K562 (cell line): ENCODE results near the gene VWC2. TPM values are rescaled to one million over a fixed set of nuclear protein-coding genes. Genes with fewer than 3 reads are reported as not detected.

Experiments
- ATAC-seq: fragments of 200-7000 bp; cut with Tn5 transposase; 3 replicates; pipeline ENCODE4 v1.9.1; 2020; ENCODE audit warnings: moderate library complexity
- BruUV-seq: library from RNA; stranded (reverse); fragments of 400-500 nt; replicated peaks from 2 replicates; lab custom pipeline; 2021; lab: Mats Ljungman, UMichigan
- CTCF ChIA-PET: fragments of 300-600 bp; formaldehyde crosslinking; extraction: SDS; loops from one replicate; lab custom pipeline; 2021; ENCODE audit warnings: low intra/inter-chr PET ratio; lab: Yijun Ruan, JAX
- POLR2A ChIA-PET: fragments of 300-600, 350-650 bp; sonication (Branson Sonifier 250); formaldehyde crosslinking; extraction: SDS; loops from one replicate; lab custom pipeline; 2021; ENCODE audit warnings: antibody characterized with exemption, inconsistent platforms; lab: Yijun Ruan, JAX
- DNase-seq, 4 experiments: peaks; one replicate each; pipeline versions ENCODE4 v3.0.0 to v3.0.0-alpha.2; 2011 to 2018; ENCODE audit warnings: low spot score in 3 of 4, mixed read lengths in 3 of 4; ENCODE audit errors: extremely low read depth in 1 of 4
- FAIRE-seq: peaks from 2 replicates; lab custom pipeline; 2011; peaks lifted over from hg19 to GRCh38; lab: Jason Lieb, UNC
- H2AFZ ChIP-seq: 2 replicates; pipeline ENCODE4 v1.6.0; 2011; ENCODE audit warnings: low read depth, low read length, control low read depth, inconsistent platforms
- H3K27ac ChIP-seq: fragments of 200-600 bp; 3 replicates; pipeline ENCODE4 v1.8.0; 2011; ENCODE audit warnings: low read depth, mild to moderate bottlenecking, control low read depth, inconsistent platforms, low read length, moderate library complexity, mixed read lengths; ENCODE audit errors: extremely low read depth
- H3K27me3 ChIP-seq, 2 experiments: fragments of 300-600 bp in 1 of 2; 2 replicates in 1 of 2; 3 replicates in 1 of 2; pipeline versions ENCODE4 v1.6.0 to v1.8.0; 2011; ENCODE audit warnings: inconsistent platforms in 2 of 2, low read length in 2 of 2, mild to moderate bottlenecking in 1 of 2, mixed read lengths in 1 of 2, moderate library complexity in 1 of 2; ENCODE audit not compliant: control insufficient read depth in 2 of 2, insufficient read depth in 2 of 2
- H3K36me3 ChIP-seq: fragments of 300-600 bp; 3 replicates; pipeline ENCODE4 v1.8.0; 2011; ENCODE audit warnings: mild to moderate bottlenecking, low read length, inconsistent platforms; ENCODE audit not compliant: control insufficient read depth, insufficient read depth
- H3K4me1 ChIP-seq, 2 experiments: fragments of 200-600 bp in 1 of 2; replicated peaks in 1 of 2; 2 replicates in 1 of 2; 3 replicates in 1 of 2; pipeline versions ENCODE4 v1.5.1 to v1.8.0; 2011; ENCODE audit warnings: inconsistent platforms in 2 of 2, low read length in 2 of 2, mild to moderate bottlenecking in 1 of 2, mixed read lengths in 1 of 2, moderate library complexity in 1 of 2; ENCODE audit not compliant: control insufficient read depth in 2 of 2, insufficient read depth in 2 of 2
- H3K4me2 ChIP-seq: 2 replicates; pipeline ENCODE4 v1.6.1; 2011; ENCODE audit warnings: low read length, control low read depth, inconsistent platforms, mixed read lengths; ENCODE audit not compliant: insufficient read depth
- H3K4me3 ChIP-seq: fragments of 200-600 bp; sonication (generic), shearing (Covaris generic); 2 replicates; pipeline ENCODE4 v1.5.1; 2016; ENCODE audit warnings: control low read depth, inconsistent platforms
- H3K79me2 ChIP-seq: fragments of 200-600 bp; 3 replicates; pipeline ENCODE4 v1.8.0; 2011; ENCODE audit warnings: low read length, inconsistent platforms; ENCODE audit not compliant: control insufficient read depth, insufficient read depth
- H3K9ac ChIP-seq, 2 experiments: 2 replicates each; pipeline versions ENCODE4 v1.6.0 to v1.6.1; 2011; ENCODE audit warnings: low read depth in 2 of 2, low read length in 2 of 2, control low read depth in 1 of 2, inconsistent platforms in 1 of 2, mild to moderate bottlenecking in 1 of 2, mixed read lengths in 1 of 2; ENCODE audit not compliant: insufficient read depth in 1 of 2
- H3K9me1 ChIP-seq: one replicate; pipeline ENCODE4 v1.6.0; 2011; ENCODE audit warnings: inconsistent platforms, mild to moderate bottlenecking, low read length, moderate library complexity; ENCODE audit not compliant: control insufficient read depth, insufficient read depth
- H3K9me3 ChIP-seq: replicated peaks from 2 replicates; pipeline ENCODE4 v1.5.1; 2011; ENCODE audit warnings: low read depth, low read length, inconsistent platforms; ENCODE audit not compliant: control insufficient read depth, insufficient read depth
- H4K20me1 ChIP-seq: replicated peaks from 2 replicates; pipeline ENCODE4 v1.6.1; 2011; ENCODE audit warnings: low read length, inconsistent platforms, mixed read lengths; ENCODE audit not compliant: control insufficient read depth, insufficient read depth
- BRD4 ChIP-seq: fragments of 200-600 bp; sonication (generic); IDR thresholded peaks from 2 replicates; pipeline ENCODE4 v1.6.1; 2017; ENCODE audit warnings: inconsistent platforms
- CBFA2T3 ChIP-seq: fragments of 450-650 bp; IDR thresholded peaks from 2 replicates; pipeline ENCODE4 v1.6.1; 2017
- CHD1 ChIP-seq: fragments of 200-600 bp; sonication (generic); IDR thresholded peaks from one replicate; pipeline ENCODE4 v1.6.1; 2012; ENCODE audit warnings: mild to moderate bottlenecking, moderate library complexity, low read length, inconsistent platforms
- DIDO1 ChIP-seq: fragments of 450-650 bp; IDR thresholded peaks from 2 replicates; pipeline ENCODE4 v1.6.1; 2016; ENCODE audit warnings: low read depth, missing biosample characterization, missing genetic modification characterization
- ETS1 ChIP-seq: conservative IDR thresholded peaks from 2 replicates; pipeline ENCODE4 v1.6.1; 2011; ENCODE audit warnings: low read depth, mild to moderate bottlenecking, low read length; ENCODE audit not compliant: control insufficient read depth
- HMG20B ChIP-seq: fragments of 250-450 bp; sonication (Bioruptor Pico); IDR thresholded peaks from 2 replicates; pipeline ENCODE4 v1.5.0; 2021; ENCODE audit warnings: mild to moderate bottlenecking
- HNRNPUL1 ChIP-seq: fragments of 200-400 bp; formaldehyde crosslinking; IDR thresholded peaks from 2 replicates; pipeline ENCODE4 v1.6.1; 2017; ENCODE audit warnings: low read length
- NFATC3 ChIP-seq: fragments of 450-650 bp; IDR thresholded peaks from 2 replicates; pipeline ENCODE4 v1.6.1; 2017; ENCODE audit warnings: mild to moderate bottlenecking
- RAD21 ChIP-seq, 2 experiments: fragments of 250-450 bp in 1 of 2; fragments of 450-650 bp in 1 of 2; sonication (Bioruptor Pico) in 1 of 2; formaldehyde crosslinking in 1 of 2; IDR thresholded peaks in 1 of 2; conservative IDR thresholded peaks in 1 of 2; 2 replicates each; pipeline versions ENCODE4 v1.4.0 to v1.8.0; 2020 to 2022; ENCODE audit warnings: mild to moderate bottlenecking in 2 of 2, moderate library complexity in 1 of 2
- STAT5A ChIP-seq: IDR thresholded peaks from 2 replicates; pipeline ENCODE4 v1.6.1; 2012; ENCODE audit warnings: low read length, inconsistent platforms, borderline replicate concordance
- TARDBP ChIP-seq: fragments of 450-650 bp; IDR thresholded peaks from 2 replicates; pipeline ENCODE4 v1.6.1; 2016
- TOE1 ChIP-seq, 2 experiments: fragments of 450-650 bp in 1 of 2; sonication (generic) in 1 of 2; formaldehyde crosslinking in 1 of 2; IDR thresholded peaks; 2 replicates each; pipeline versions ENCODE4 v1.7.1 to v1.8.0; 2016 to 2022; ENCODE audit warnings: borderline replicate concordance in 2 of 2, mild to moderate bottlenecking in 2 of 2, antibody characterized with exemption in 1 of 2, inconsistent platforms in 1 of 2, low read depth in 1 of 2, missing genetic modification reagents in 1 of 2, moderate library complexity in 1 of 2
- U2AF1 ChIP-seq: fragments of 200-400 bp; formaldehyde crosslinking; optimal IDR thresholded peaks from 2 replicates; pipeline ENCODE3; 2017; ENCODE audit warnings: mild to moderate bottlenecking, low read depth, low read length, moderate library complexity
- ZBTB12 ChIP-seq: fragments of 250-450 bp; sonication (Bioruptor Pico); IDR thresholded peaks from 2 replicates; pipeline ENCODE4 v1.4.0; 2020
- ZNF143 ChIP-seq: sonication (generic); formaldehyde crosslinking; IDR thresholded peaks from 2 replicates; pipeline ENCODE4 v1.9.0; 2022; ENCODE audit warnings: mild to moderate bottlenecking, missing genetic modification reagents
- ZNF41 ChIP-seq: fragments of 250-450 bp; sonication (Bioruptor Pico); conservative IDR thresholded peaks from 2 replicates; pipeline ENCODE4 v1.4.0; 2020; ENCODE audit warnings: mild to moderate bottlenecking
- ZNF57 ChIP-seq: fragments of 450-650 bp; formaldehyde crosslinking; IDR thresholded peaks from 2 replicates; pipeline ENCODE4 v1.4.0; 2020; ENCODE audit warnings: mild to moderate bottlenecking, moderate library complexity
- ZNF830 ChIP-seq: fragments of 250-450 bp; sonication (Bioruptor Pico); IDR thresholded peaks from 2 replicates; pipeline ENCODE4 v1.5.0; 2021; ENCODE audit warnings: mild to moderate bottlenecking
- WGBS: fragments of 100-300 bp; shearing (Covaris generic); methylation state at CpG from one replicate; pipeline ENCODE4 v1.1.6; 2016; ENCODE audit warnings: low coverage, mixed read lengths; ENCODE audit not compliant: insufficient coverage; ENCODE audit errors: missing lambda C conversion rate; 5-methylcytosine and 5-hydroxymethylcytosine counted together
- in situ Hi-C: fragments of 300-500 bp; cut with MboI; formaldehyde crosslinking; loops from 4 replicates; pipeline ENCODE4 v1.15.0; 2018; ENCODE audit warnings: inconsistent platforms, mixed read lengths
- intact Hi-C: fragments of 100-400 bp; cut with micrococcal nuclease; formaldehyde crosslinking; loops from 2 replicates; pipeline ENCODE4 v1.14.2; 2022
- polyA plus RNA-seq, 8 experiments: library from polyadenylated mRNA; depleted of rRNA in 4 of 8; stranded (reverse) in 5 of 8; unstranded in 3 of 8; fragments of >200 nt; fragmentation: Nextera tagmentation in 2 of 8; fragmentation: Illumina TruSeq in 1 of 8; extraction: Ambion mirVana in 2 of 8; extraction: Trizol in 1 of 8; gene quantifications; 2 replicates each; pipeline versions ENCODE4 v1.2.1 to v1.2.3, GENCODE V29; 2011 to 2014; ENCODE audit warnings: inconsistent platforms in 1 of 8, missing spikeins in 1 of 8
- total RNA-seq, 7 experiments: library from RNA; depleted of rRNA in 6 of 7; stranded (reverse); fragments of >200 nt in 6 of 7; fragmentation: Illumina TruSeq in 2 of 7; extraction: Trizol in 2 of 7; gene quantifications; 2 replicates each; pipeline versions ENCODE4 v1.2.1 to v1.2.3, GENCODE V29; 2011 to 2021; ENCODE audit warnings: low replicate concordance in 1 of 7

VWC2 gene
- total and polyA plus RNA-seq, 9 of the 15 experiments (the other 6 are each of a cell fraction or from before 2014, with no cell fraction given): not detected

GRCh38 chr7:49893131-49893530 is 119.7 kb downstream of the VWC2 start:
- ATAC-seq: no peak
- no peaks in the 10 kb centered on the region for H3K9me1 ChIP-seq
- no peaks in the 10 kb centered on the region for H3K79me2 ChIP-seq
- H3K9ac ChIP-seq: no peak overlapping the region
- intact Hi-C loops: no loop called here
- BruUV-seq: no TSS peak
- no peak overlapping the region for H3K4me2 ChIP-seq
- WGBS: 0% methylated on average over 4 of the region's 4 CpGs
- H3K27me3 ChIP-seq: no peaks in the 10 kb centered on the region
- in situ Hi-C loops: no loop called here
- CTCF ChIA-PET: no interaction called here
- no peak overlapping the region for H2AFZ ChIP-seq
- no peaks in the 10 kb centered on the region for H4K20me1 ChIP-seq
- no peak for FAIRE-seq
- H3K4me1 ChIP-seq: no peaks in the 10 kb centered on the region
- TF ChIP-seq U2AF1: no peak
- no peak for TF ChIP-seq TOE1 (IDR thresholded peaks at IDR 0.05; ENCODE audit: borderline replicate concordance)
- TF ChIP-seq TOE1 (CRISPR knock-in tag; IDR thresholded peaks at IDR 0.05; ENCODE audit: borderline replicate concordance, low read depth): no peak
- no peak for TF ChIP-seq RAD21 (CRISPR knock-in tag; conservative IDR thresholded peaks at IDR 0.05 in 1 of 2, IDR thresholded peaks at IDR 0.05 in 1 of 2)
- no peak for TF ChIP-seq STAT5A
- TF ChIP-seq ZNF41 (CRISPR knock-in tag): no peak
- TF ChIP-seq ETS1: no peak
- TF ChIP-seq BRD4: no peak
- no peak for TF ChIP-seq CBFA2T3
- no peak for TF ChIP-seq CHD1
- TF ChIP-seq ZNF57 (CRISPR knock-in tag): no peak
- no peak for TF ChIP-seq HNRNPUL1
- TF ChIP-seq DIDO1 (tag): no peak
- TF ChIP-seq ZBTB12 (CRISPR knock-in tag): no peak
- no peak for TF ChIP-seq ZNF830 (CRISPR knock-in tag)
- no peak for TF ChIP-seq HMG20B (CRISPR knock-in tag)
- no peak for TF ChIP-seq NFATC3
- TF ChIP-seq ZNF143 (CRISPR knock-in tag): no peak
- no peak for TF ChIP-seq TARDBP
- no peak overlapping the region for H3K4me3 ChIP-seq
- no peak overlapping the region for H3K27ac ChIP-seq
- no peaks in the 10 kb centered on the region for H3K9me3 ChIP-seq
- POLR2A ChIA-PET: no interaction called here
- no peak for DNase-seq
- H3K36me3 ChIP-seq: no peaks in the 10 kb centered on the region
